Esophagus squamous epithelium (tissue), 5 donors: Measurements from ENCODE around the gene PITPNM3. TPM values are rescaled to one million over a fixed set of nuclear protein-coding genes. Genes with fewer than 3 reads are reported as not detected.

Experiments
- DNase-seq: peaks from one replicate; lab custom pipeline; 2025; lab: John Stamatoyannopoulos, UW
- H3K27ac ChIP-seq, 4 donors: fragments of 200-600 bp; sonication (generic); one replicate each; pipeline ENCODE4 v1.5.1; 2016 to 2019; ENCODE audit warnings: mild to moderate bottlenecking in 1 of 4
- H3K27me3 ChIP-seq, 4 donors: fragments of 200-600 bp; sonication (generic); 1 replicate in 3 of 4; 2 replicates in 1 of 4; pipeline versions ENCODE4 v1.5.1 to v1.6.0; 2017 to 2021; ENCODE audit warnings: antibody characterized with exemption in 1 of 4
- H3K36me3 ChIP-seq, 3 donors: fragments of 200-600 bp; sonication (generic); one replicate each; pipeline ENCODE4 v1.5.1; 2016 to 2019
- H3K4me1 ChIP-seq, 3 donors: fragments of 200-600 bp; sonication (generic); one replicate each; pipeline ENCODE4 v1.5.1; 2017 to 2019
- H3K4me3 ChIP-seq, 4 donors: fragments of 200-600 bp; sonication (generic); 1 replicate in 3 of 4; 2 replicates in 1 of 4; pipeline ENCODE4 v1.5.1; 2016 to 2019; ENCODE audit warnings: mild to moderate bottlenecking in 2 of 4, moderate library complexity in 1 of 4
- H3K9me3 ChIP-seq, 3 donors: fragments of 200-600 bp; sonication (generic); one replicate each; pipeline ENCODE4 v1.5.1; 2016 to 2019
- CTCF ChIP-seq, 6 experiments: fragments of 450-650 bp in 4 of 6; fragments of 200-600 bp in 2 of 6; sonication (generic) in 2 of 6; IDR thresholded peaks; one replicate each; pipeline ENCODE4 v1.5.1; 2016 to 2019; ENCODE audit warnings: antibody characterized with exemption in 6 of 6, mild to moderate bottlenecking in 4 of 6, moderate library complexity in 4 of 6
- POLR2A ChIP-seq, 4 donors: fragments of 450-650 bp; IDR thresholded peaks; one replicate each; pipeline ENCODE4 v1.6.1; 2017; ENCODE audit warnings: antibody characterized with exemption in 4 of 4, mild to moderate bottlenecking in 4 of 4, moderate library complexity in 3 of 4
- WGBS, 2 donors: methylation state at CpG; one replicate each; pipeline ENCODE4 v1.1.5; 2018; 5-methylcytosine and 5-hydroxymethylcytosine counted together
- intact Hi-C: fragments of 100-400 bp; cut with DNase I; formaldehyde crosslinking; loops from one replicate; pipeline ENCODE4 v1.15.0; 2022
- total RNA-seq, 4 donors: library from RNA; depleted of rRNA; stranded (reverse); fragments of >200 nt; gene quantifications; one replicate each; pipeline ENCODE4 v1.1.0, GENCODE V29; 2016
- donor health status: DM: yes; HTN: yes; CAD: no.

The PITPNM3 gene
- total RNA-seq, 4 donors from 2014 or later = 14.0 to 33.4 (median 21.5) TPM

GRCh38 chr17:6464446-6465041 is 91.8 kb downstream of the PITPNM3 start:
- Histone ChIP-seq H3K27ac (no peak overlapping the region), H3K9me3 (no peaks in the 10 kb centered on the region), H3K36me3 (peaks cover 0 to 100% (median 3%) of the 10 kb centered on the region in 3 donors), H3K4me3 (no peak overlapping the region), H3K27me3 (no peaks in the 10 kb centered on the region), H3K4me1 (no peaks in the 10 kb centered on the region)
- WGBS, 2 donors = 80 to 83% methylated on average over 5 to 8 of the region's 14 CpGs
- DNase-seq = no peak
- intact Hi-C loops = loop anchor here (10.0 kb wide), 1 partner anchor 170 kb away; no protein-coding TSS in a partner anchor
- TF ChIP-seq CTCF (IDR thresholded peaks at IDR 0.05) (no peak), POLR2A (IDR thresholded peaks at IDR 0.05) (no peak)

- Histone ChIP-seq H3K27me3 (no peaks in the 10 kb centered on the region), H3K4me3 (no peak overlapping the region), H3K9me3 (no peaks in the 10 kb centered on the region), H3K27ac (no peak overlapping the region), H3K4me1 (no peaks in the 10 kb centered on the region), H3K36me3 (peaks cover 0 to 100% (median 3%) of the 10 kb centered on the region in 3 donors)
- WGBS, 2 donors = 88 to 91% methylated on average over 10 to 16 of the region's 24 CpGs
- TF ChIP-seq CTCF (IDR thresholded peaks at IDR 0.05) (no peak), POLR2A (IDR thresholded peaks at IDR 0.05) (no peak)
- DNase-seq = no peak
- intact Hi-C loops = loop anchor here (10.0 kb wide), 1 partner anchor 171 kb away; no protein-coding TSS in a partner anchor
Observed at GRCh38 chr17:6463616-6464445, 92.5 kb downstream of the PITPNM3 start.

GRCh38 chr17:6462692-6463091 is 93.7 kb downstream of the PITPNM3 start:
- 94 to 100% methylated on average over 2 of the region's 2 CpGs for WGBS, 2 donors
- H3K9me3 ChIP-seq = no peaks in the 10 kb centered on the region
- no peak for TF ChIP-seq CTCF (IDR thresholded peaks at IDR 0.05)
- TF ChIP-seq POLR2A (IDR thresholded peaks at IDR 0.05) = no peak
- H3K27ac ChIP-seq = no peak overlapping the region
- intact Hi-C loops = loop anchor here (10.0 kb wide), 1 partner anchor 172 kb away; no protein-coding TSS in a partner anchor
- H3K4me3 ChIP-seq = no peak overlapping the region
- peaks cover 0 to 8% (median 1%) of the 10 kb centered on the region in 3 donors for H3K4me1 ChIP-seq
- H3K27me3 ChIP-seq = no peaks in the 10 kb centered on the region
- DNase-seq = no peak
- H3K36me3 ChIP-seq = peaks cover 0 to 88% (median 3%) of the 10 kb centered on the region in 3 donors

GRCh38 chr17:6461792-6462524 is 94.4 kb downstream of the PITPNM3 start:
- Histone ChIP-seq H3K4me3 (no peak overlapping the region), H3K9me3 (no peaks in the 10 kb centered on the region), H3K36me3 (peaks cover 0 to 81% (median 3%) of the 10 kb centered on the region in 3 donors), H3K27ac (no peak overlapping the region), H3K4me1 (peaks cover 4 to 16% (median 5%) of the 10 kb centered on the region in 3 donors), H3K27me3 (no peaks in the 10 kb centered on the region)
- TF ChIP-seq POLR2A (IDR thresholded peaks at IDR 0.05) (no peak), CTCF (IDR thresholded peaks at IDR 0.05) (no peak)
- no peak for DNase-seq
- intact Hi-C loops = loop anchor here (10.0 kb wide), 1 partner anchor 173 kb away; no protein-coding TSS in a partner anchor
- 72 to 85% methylated on average over 10 of the region's 10 CpGs for WGBS, 2 donors
